Endothelial cell of umbilical vein (primary cell): ENCODE results near the gene CHCHD3. TPM values are rescaled to one million over a fixed set of nuclear protein-coding genes. Genes with fewer than 3 reads are reported as not detected.

Experiments used
- BruUV-seq: library from RNA; stranded (reverse); fragments of 400-500 nt; replicated peaks from 2 replicates; lab custom pipeline; 2021; lab: Mats Ljungman, UMichigan
- CTCF ChIA-PET: fragments of 300-600, 350-600 bp; sonication (Branson Sonifier 250); formaldehyde crosslinking; loops from one replicate; lab custom pipeline; 2021; ENCODE audit warnings: antibody characterized with exemption, inconsistent platforms; lab: Charles Lee
- POLR2A ChIA-PET: fragments of 300-600, 350-600 bp; sonication (Branson Sonifier 250); formaldehyde crosslinking; loops from one replicate; lab custom pipeline; 2021; ENCODE audit warnings: antibody characterized with exemption, inconsistent platforms; lab: Charles Lee
- DNase-seq: peaks from one replicate; pipeline ENCODE4 v3.0.0-alpha.2; 2011; ENCODE audit warnings: low read depth, low spot score
- FAIRE-seq: peaks from 2 replicates; lab custom pipeline; 2011; peaks lifted over from hg19 to GRCh38; lab: Jason Lieb, UNC
- H2AFZ ChIP-seq: 2 replicates; pipeline ENCODE4 v1.6.0; 2012; ENCODE audit warnings: low read depth, low read length, control low read depth, inconsistent platforms
- H3K27ac ChIP-seq: 2 replicates; pipeline ENCODE4 v1.5.1; 2011; ENCODE audit warnings: low read depth, mild to moderate bottlenecking, control low read depth, low read length, moderate library complexity; ENCODE audit not compliant: insufficient read depth
- H3K27me3 ChIP-seq, 2 experiments: 2 replicates each; pipeline versions ENCODE4 v1.6.0 to v1.6.1; 2011; ENCODE audit warnings: low read length in 2 of 2, mixed read lengths in 1 of 2; ENCODE audit not compliant: control insufficient read depth in 2 of 2, insufficient read depth in 2 of 2
- H3K36me3 ChIP-seq, 2 experiments: 2 replicates in 1 of 2; 3 replicates in 1 of 2; pipeline ENCODE4 v1.5.1; 2011; ENCODE audit warnings: low read length in 2 of 2, mild to moderate bottlenecking in 1 of 2, moderate library complexity in 1 of 2; ENCODE audit not compliant: control insufficient read depth in 2 of 2, insufficient read depth in 2 of 2; ENCODE audit errors: extremely low read depth in 1 of 2
- H3K4me1 ChIP-seq: 3 replicates; pipeline ENCODE4 v1.5.1; 2011; ENCODE audit warnings: mild to moderate bottlenecking, low read length; ENCODE audit not compliant: control insufficient read depth, insufficient read depth; ENCODE audit errors: extremely low read depth
- H3K4me2 ChIP-seq: 2 replicates; pipeline ENCODE4 v1.6.1; 2011; ENCODE audit warnings: low read length, control low read depth, mixed read lengths; ENCODE audit not compliant: insufficient read depth
- H3K4me3 ChIP-seq, 3 experiments: fragments of 200-600 bp in 1 of 3; sonication (generic), shearing (Covaris generic) in 1 of 3; replicated peaks in 1 of 3; 2 replicates each; pipeline ENCODE4 v1.5.1; 2011 to 2016; ENCODE audit warnings: control low read depth in 3 of 3, low read length in 3 of 3, mild to moderate bottlenecking in 2 of 3, inconsistent platforms in 1 of 3, low read depth in 1 of 3, moderate library complexity in 1 of 3; ENCODE audit not compliant: insufficient read depth in 1 of 3
- H3K79me2 ChIP-seq: 2 replicates; pipeline ENCODE4 v1.6.0; 2012; ENCODE audit warnings: low read length, inconsistent platforms; ENCODE audit not compliant: control insufficient read depth, insufficient read depth
- H3K9ac ChIP-seq: replicated peaks from 2 replicates; pipeline ENCODE3; 2011; ENCODE audit warnings: low read length, control low read depth; ENCODE audit not compliant: insufficient read depth; ENCODE audit errors: extremely low read depth
- H3K9me1 ChIP-seq: replicated peaks from 3 replicates; pipeline ENCODE4 v1.6.0; 2011; ENCODE audit warnings: mild to moderate bottlenecking, low read length; ENCODE audit not compliant: control insufficient read depth, insufficient read depth; ENCODE audit errors: extremely low read depth
- H3K9me3 ChIP-seq: replicated peaks from 2 replicates; pipeline ENCODE4 v1.5.1; 2012; ENCODE audit warnings: low read length, inconsistent platforms; ENCODE audit not compliant: control insufficient read depth, insufficient read depth
- H4K20me1 ChIP-seq: replicated peaks from 2 replicates; pipeline ENCODE3; 2011; ENCODE audit warnings: mild to moderate bottlenecking, low read length; ENCODE audit not compliant: control insufficient read depth, insufficient read depth; ENCODE audit errors: extremely low read depth
- EZH2 ChIP-seq: IDR thresholded peaks from 2 replicates; pipeline ENCODE4 v1.6.1; 2012; ENCODE audit warnings: borderline replicate concordance, low read depth, mild to moderate bottlenecking, moderate library complexity, low read length, inconsistent platforms; ENCODE audit not compliant: severe bottlenecking
- FOS ChIP-seq: IDR thresholded peaks from 2 replicates; pipeline ENCODE4 v1.6.1; 2011; ENCODE audit warnings: mild to moderate bottlenecking, low read length, moderate library complexity, borderline replicate concordance; ENCODE audit not compliant: insufficient read depth
- GATA2 ChIP-seq: IDR thresholded peaks from 2 replicates; pipeline ENCODE4 v1.7.0; 2011; ENCODE audit warnings: low read depth, mild to moderate bottlenecking, moderate library complexity, mixed read lengths, low read length; ENCODE audit not compliant: insufficient read length, insufficient read depth
- JUN ChIP-seq: IDR thresholded peaks from 2 replicates; pipeline ENCODE4 v1.6.1; 2011; ENCODE audit warnings: borderline replicate concordance, low read depth; ENCODE audit not compliant: insufficient read length, insufficient read depth
- MAX ChIP-seq: IDR thresholded peaks from 2 replicates; pipeline ENCODE4 v1.6.1; 2011; ENCODE audit not compliant: insufficient read depth, insufficient read length
- POLR2A ChIP-seq: IDR thresholded peaks from 2 replicates; pipeline ENCODE4 v1.6.1; 2012; ENCODE audit warnings: low read depth, mild to moderate bottlenecking, control low read depth, low read length
- POLR2AphosphoS5 ChIP-seq: IDR thresholded peaks from 2 replicates; pipeline ENCODE4 v1.6.1; 2012; ENCODE audit warnings: low read depth, mild to moderate bottlenecking, control low read depth, low read length, moderate library complexity; ENCODE audit not compliant: insufficient read depth
- dilution Hi-C: fragments of 300-500 bp; cut with MboI; formaldehyde crosslinking; loops from one replicate; pipeline ENCODE4 v1.15.0; 2019; ENCODE audit warnings: low sequenced_read_pairs; ENCODE audit not compliant: extremely low pct_ligation_motif_present
- intact Hi-C: fragments of 100-400 bp; cut with micrococcal nuclease; formaldehyde crosslinking; loops from one replicate; pipeline ENCODE4 v1.10.0; 2022
- polyA plus RNA-seq, 4 experiments: library from polyadenylated mRNA; depleted of rRNA in 3 of 4; stranded (reverse) in 3 of 4; unstranded in 1 of 4; fragments of >200 nt; gene quantifications; 2 replicates each; pipeline versions ENCODE4 v1.2.1 to v1.2.3, GENCODE V29; 2011 to 2012; ENCODE audit warnings: missing spikeins in 1 of 4
- total RNA-seq: library from RNA; stranded (reverse); gene quantifications from 2 replicates; pipeline ENCODE4 v1.2.3, GENCODE V29; 2021

The CHCHD3 gene
- total and polyA plus RNA-seq, 2 donors (not counting 3 experiments of a cell fraction or from before 2014, with no cell fraction given): 22.0 to 63.7 TPM

- no peak for TF ChIP-seq POLR2A
- no peak for TF ChIP-seq FOS
- TF ChIP-seq EZH2: no peak
- no peak for TF ChIP-seq MAX
- BruUV-seq: no TSS peak
- FAIRE-seq (no peak), DNase-seq (no peak)
- intact Hi-C loops: no loop called here
- Histone ChIP-seq H3K27me3 (no peaks in the 10 kb centered on the region), H3K9me3 (no peaks in the 10 kb centered on the region), H3K36me3 (no peaks in the 10 kb centered on the region), H3K27ac (no peak overlapping the region), H2AFZ (no peak overlapping the region), H3K79me2 (no peaks in the 10 kb centered on the region), H3K9ac (no peak overlapping the region), H3K9me1 (no peaks in the 10 kb centered on the region), H4K20me1 (no peaks in the 10 kb centered on the region), H3K4me1 (no peaks in the 10 kb centered on the region), H3K4me3 (no peak overlapping the region), H3K4me2 (no peak overlapping the region)
- ChIA-PET CTCF (interaction anchor here (1.0 kb wide), 1 partner anchor 11 kb away, joined by 3 read pairs; no protein-coding TSS in a partner anchor), POLR2A (no interaction called here)
- dilution Hi-C loops: no loop called here
Measured at GRCh38 chr7:132846086-132846485, 235.8 kb downstream of the CHCHD3 start.

DNA sequence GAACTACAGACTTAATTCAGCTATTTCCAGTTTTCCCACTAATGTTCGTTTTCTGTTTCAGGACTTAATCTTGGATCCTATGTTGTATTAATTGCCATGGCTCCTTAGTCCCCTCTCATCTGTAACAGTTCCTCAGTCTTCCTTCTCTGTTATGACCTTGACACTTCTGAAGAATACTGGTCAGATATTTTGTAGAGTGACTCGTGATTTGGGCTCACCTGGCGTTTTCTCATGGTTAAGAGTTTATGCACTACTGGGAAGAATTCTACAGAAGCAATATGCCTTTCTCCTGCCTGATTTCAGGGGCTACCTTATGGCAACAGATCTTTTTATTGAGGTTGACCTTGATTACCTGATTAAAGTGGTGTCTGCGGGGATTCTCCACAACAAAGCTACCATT, 239.4 kb downstream of the CHCHD3 start:
- Histone ChIP-seq H3K79me2 (no peaks in the 10 kb centered on the region), H2AFZ (no peak overlapping the region), H3K36me3 (no peaks in the 10 kb centered on the region), H3K9me3 (no peaks in the 10 kb centered on the region), H4K20me1 (no peaks in the 10 kb centered on the region), H3K4me2 (no peak overlapping the region), H3K9me1 (no peaks in the 10 kb centered on the region), H3K27me3 (no peaks in the 10 kb centered on the region), H3K9ac (no peak overlapping the region), H3K4me3 (no peak overlapping the region), H3K4me1 (no peaks in the 10 kb centered on the region), H3K27ac (no peak overlapping the region)
- no TSS peak for BruUV-seq
- no peak for TF ChIP-seq JUN
- TF ChIP-seq FOS: no peak
- no peak for TF ChIP-seq EZH2
- no peak for TF ChIP-seq POLR2AphosphoS5
- TF ChIP-seq GATA2: no peak
- DNase-seq (no peak), FAIRE-seq (no peak)
- ChIA-PET POLR2A (no interaction called here), CTCF (no interaction called here)
- dilution Hi-C loops (no loop called here), intact Hi-C loops (no loop called here)
